ENCODE data around the gene ACTBL2. TPM values are rescaled to one million over a fixed set of nuclear protein-coding genes. Genes with fewer than 3 reads are reported as not detected.
A peak's percentile ranks its signal among the peaks of the same experiment; 100 is the strongest.

The ACTBL2 gene
- polyA plus RNA-seq, 1 of the 3 experiments (the other 2 are of a cell fraction), result 0.99 TPM

- CTCF ChIA-PET, result interaction anchor here (0.8 to 1.7 kb wide), 3 partner anchors 9 to 24 kb away, joined by 3 to 4 read pairs (median 4); no protein-coding TSS in a partner anchor
- Histone ChIP-seq H3K27me3 (ENCODE audit: insufficient read depth) (no peaks in the 10 kb centered on the region), H3K9me3 (no peaks in the 10 kb centered on the region), H3K36me3 (replicated peaks in 1 of 2; ENCODE audit: control insufficient read depth in 1 of 2, insufficient read depth in 2 of 2, low read length in 1 of 2) (no peaks in the 10 kb centered on the region), H4K20me1 (ENCODE audit: insufficient read depth) (no peaks in the 10 kb centered on the region), H2AFZ (ENCODE audit: low read depth) (no peak overlapping the region), H3K79me2 (ENCODE audit: insufficient read depth) (no peaks in the 10 kb centered on the region), H3K9ac (no peak overlapping the region), H3K4me3 (ENCODE audit: low read depth in 2 of 2, low read length in 1 of 2) (no peak overlapping the region), H3K4me1 (ENCODE audit: control insufficient read depth in 1 of 2, insufficient read depth in 2 of 2, low read depth in 1 of 2, low read length in 1 of 2) (peaks cover 9 to 10% of the 10 kb centered on the region in 2 experiments; a peak in 3 of 4 replicates), H3K27ac (ENCODE audit: low read depth in 2 of 2, low read length in 1 of 2) (no peak overlapping the region), H3K9me2 (no peaks in the 10 kb centered on the region), H3K4me2 (no peak overlapping the region), H3F3A (replicated peaks; ENCODE audit: insufficient read depth) (no peaks in the 10 kb centered on the region)
- POLR2A ChIA-PET, result no interaction called here
- WGBS (ENCODE audit: low lambda C conversion rate), result 78% methylated on average over 5 of the region's 5 CpGs
- peak; percentile 25 for DNase-seq
- no peak for TF ChIP-seq ELF1 (IDR thresholded peaks at IDR 0.05)
- no peak for TF ChIP-seq EP300 (IDR thresholded peaks at IDR 0.05; ENCODE audit: borderline replicate concordance in 1 of 2, low read depth in 1 of 2, low read length in 1 of 2)
- TF ChIP-seq FOXJ3 (CRISPR knock-in tag; IDR thresholded peaks at IDR 0.05), result no peak
- TF ChIP-seq NRF1 (IDR thresholded peaks at IDR 0.05; ENCODE audit: low read depth, low read length), result no peak
- TF ChIP-seq USF2 (IDR thresholded peaks at IDR 0.05; ENCODE audit: borderline replicate concordance, low read depth, low read length), result no peak
- TF ChIP-seq MXI1 (IDR thresholded peaks at IDR 0.05; ENCODE audit: low read depth, low read length), result no peak
- no peak for TF ChIP-seq MEF2A (IDR thresholded peaks at IDR 0.05; ENCODE audit: borderline replicate concordance, low read depth)
- TF ChIP-seq JUND (IDR thresholded peaks at IDR 0.05), result no peak
- TF ChIP-seq PBX3 (IDR thresholded peaks at IDR 0.05), result no peak
- no peak for TF ChIP-seq SIN3A (IDR thresholded peaks at IDR 0.05; ENCODE audit: borderline replicate concordance, low read depth, low read length)
- no peak for TF ChIP-seq MAX (IDR thresholded peaks at IDR 0.05; ENCODE audit: low read depth)
- no peak for TF ChIP-seq EZH2phosphoT487 (IDR thresholded peaks at IDR 0.05; ENCODE audit: borderline replicate concordance, low read depth)
- no peak for TF ChIP-seq CHD2 (IDR thresholded peaks at IDR 0.05; ENCODE audit: low read length, partially characterized antibody)
- TF ChIP-seq GATA2 (CRISPR knock-in tag; IDR thresholded peaks at IDR 0.05), result no peak
- no peak for TF ChIP-seq IRF3 (IDR thresholded peaks at IDR 0.05; ENCODE audit: low read depth, low read length)
- TF ChIP-seq RFX5 (IDR thresholded peaks at IDR 0.05; ENCODE audit: low read length), result no peak
- TF ChIP-seq POLR2AphosphoS5 (IDR thresholded peaks at IDR 0.05; ENCODE audit: low read depth, low read length), result no peak
- no peak for TF ChIP-seq USF1 (IDR thresholded peaks at IDR 0.05; ENCODE audit: borderline replicate concordance, low read depth)
- no peak for TF ChIP-seq TEAD4 (IDR thresholded peaks at IDR 0.05; ENCODE audit: borderline replicate concordance, insufficient read depth)
Measured at GRCh38 chr5:57456531-57457135, 26.0 kb downstream of the ACTBL2 start.
